A204.1 (cell line): Measurements from ENCODE around the gene IL13RA1.
"Not testable (repeated sequence)": the region's sequence is repeated elsewhere in the genome, so short reads cannot be mapped to it uniquely, and the experiment has no call there.

Experiments used
- FAIRE-seq: peaks from 2 replicates; lab custom pipeline; 2012; peaks lifted over from hg19 to GRCh38; lab: Jason Lieb, UNC

IL13RA1 gene

DNA sequence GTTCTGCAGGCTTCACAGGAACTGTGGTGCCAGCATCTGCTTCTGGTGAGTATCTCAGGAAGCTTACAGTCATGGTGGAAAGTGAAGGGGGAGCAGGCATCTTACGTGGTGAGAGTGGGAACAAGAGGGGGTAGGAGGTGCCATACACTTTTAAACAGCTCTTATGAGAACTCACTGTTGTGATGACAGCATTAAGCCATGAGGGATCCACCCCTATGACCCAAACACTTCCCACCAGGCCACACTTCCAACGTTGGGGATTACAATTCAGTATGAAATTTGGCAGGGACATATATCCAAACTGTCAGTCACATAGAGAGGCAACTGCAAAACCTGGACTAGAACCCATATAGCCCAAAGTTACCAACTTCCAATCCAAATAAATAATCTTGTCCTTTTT, 53.1 kb downstream of the IL13RA1 start:
- FAIRE-seq: no peak

DNA sequence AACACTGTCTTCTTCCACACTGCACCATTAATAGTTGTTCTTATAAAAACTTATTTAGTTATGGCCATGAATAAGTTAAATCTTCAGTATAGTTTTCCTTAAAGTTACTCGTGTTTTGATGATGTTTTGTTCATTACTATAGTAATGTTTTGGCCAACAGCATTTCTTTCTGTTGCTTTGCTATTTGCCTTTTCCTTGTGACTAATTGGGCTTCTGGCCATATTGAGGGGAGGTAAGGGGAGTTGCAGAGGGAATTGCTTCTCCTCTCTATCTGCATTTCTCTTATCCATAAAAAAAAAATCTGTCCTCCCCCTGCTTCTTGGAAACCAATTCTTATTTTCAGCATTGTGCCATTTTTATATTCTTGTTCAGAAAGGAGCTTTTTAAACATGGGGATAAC, 53.5 kb downstream of the IL13RA1 start:
- FAIRE-seq: no peak

- FAIRE-seq: no peak
Measured at GRCh38 chrX:118795528-118796280, 68.3 kb downstream of the IL13RA1 start.

DNA sequence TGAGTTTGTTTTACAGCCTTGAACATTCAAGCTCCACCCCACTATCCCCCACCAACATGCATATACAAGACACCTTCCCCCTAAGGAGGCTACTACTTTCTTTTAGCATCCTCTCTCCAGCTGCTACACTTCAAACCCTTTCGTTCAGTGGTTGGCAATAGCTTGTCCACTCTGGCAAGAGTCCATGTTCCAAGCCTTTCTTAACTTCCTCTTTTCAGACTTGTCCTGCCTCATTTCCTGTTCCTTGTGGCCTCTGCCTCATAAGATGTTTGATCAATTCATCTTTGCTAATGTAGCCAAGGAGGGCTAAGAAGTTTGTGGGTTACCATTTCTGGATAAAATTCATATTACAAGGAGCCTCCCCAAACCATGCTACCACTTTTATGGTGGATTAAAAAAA, 75.5 kb downstream of the IL13RA1 start:
- no peak for FAIRE-seq

DNA sequence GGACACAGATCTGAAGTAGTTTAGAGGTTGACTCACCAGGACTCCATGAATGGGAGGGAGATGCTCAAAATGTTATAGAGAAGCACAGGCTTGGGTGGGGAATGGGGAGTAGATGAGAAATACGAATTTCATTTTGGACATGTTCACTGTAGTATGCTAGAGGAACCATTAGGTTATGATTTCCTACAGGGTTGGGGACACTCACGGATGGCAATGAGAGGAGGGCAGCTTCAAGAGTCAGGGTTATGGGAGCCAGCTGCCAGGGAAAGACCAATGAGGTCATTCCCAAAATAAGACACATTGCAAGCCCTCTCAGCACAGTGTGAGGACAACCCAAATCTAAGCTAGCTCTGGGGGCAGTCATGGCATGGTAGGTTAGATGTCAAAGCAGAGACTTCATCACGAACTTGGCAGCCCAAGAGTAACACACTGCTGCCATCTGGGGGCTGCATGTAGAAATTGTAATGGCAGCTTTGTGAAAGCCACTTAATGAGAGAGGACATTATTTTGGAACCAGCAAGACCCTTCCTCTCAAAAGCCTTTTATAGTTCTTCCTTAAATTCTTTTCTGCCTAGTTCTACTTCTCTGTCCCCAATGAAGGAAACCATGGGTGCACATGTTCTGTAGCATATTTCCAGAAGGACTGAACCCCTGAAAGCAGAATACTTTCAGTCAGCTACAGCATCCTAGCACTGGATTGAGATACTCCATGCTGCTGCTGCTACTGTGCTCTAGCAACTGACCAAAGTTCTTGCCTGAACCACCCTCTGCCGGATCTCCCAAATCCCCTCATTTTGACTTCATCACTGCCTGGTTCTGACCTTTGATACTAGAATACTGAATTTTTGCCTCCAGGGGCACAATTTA, 80.0 kb downstream of the IL13RA1 start:
- FAIRE-seq: peak; percentile 49

- not testable (repeated sequence) for FAIRE-seq
Measured at GRCh38 chrX:118817257-118817656, 89.9 kb downstream of the IL13RA1 start.

DNA sequence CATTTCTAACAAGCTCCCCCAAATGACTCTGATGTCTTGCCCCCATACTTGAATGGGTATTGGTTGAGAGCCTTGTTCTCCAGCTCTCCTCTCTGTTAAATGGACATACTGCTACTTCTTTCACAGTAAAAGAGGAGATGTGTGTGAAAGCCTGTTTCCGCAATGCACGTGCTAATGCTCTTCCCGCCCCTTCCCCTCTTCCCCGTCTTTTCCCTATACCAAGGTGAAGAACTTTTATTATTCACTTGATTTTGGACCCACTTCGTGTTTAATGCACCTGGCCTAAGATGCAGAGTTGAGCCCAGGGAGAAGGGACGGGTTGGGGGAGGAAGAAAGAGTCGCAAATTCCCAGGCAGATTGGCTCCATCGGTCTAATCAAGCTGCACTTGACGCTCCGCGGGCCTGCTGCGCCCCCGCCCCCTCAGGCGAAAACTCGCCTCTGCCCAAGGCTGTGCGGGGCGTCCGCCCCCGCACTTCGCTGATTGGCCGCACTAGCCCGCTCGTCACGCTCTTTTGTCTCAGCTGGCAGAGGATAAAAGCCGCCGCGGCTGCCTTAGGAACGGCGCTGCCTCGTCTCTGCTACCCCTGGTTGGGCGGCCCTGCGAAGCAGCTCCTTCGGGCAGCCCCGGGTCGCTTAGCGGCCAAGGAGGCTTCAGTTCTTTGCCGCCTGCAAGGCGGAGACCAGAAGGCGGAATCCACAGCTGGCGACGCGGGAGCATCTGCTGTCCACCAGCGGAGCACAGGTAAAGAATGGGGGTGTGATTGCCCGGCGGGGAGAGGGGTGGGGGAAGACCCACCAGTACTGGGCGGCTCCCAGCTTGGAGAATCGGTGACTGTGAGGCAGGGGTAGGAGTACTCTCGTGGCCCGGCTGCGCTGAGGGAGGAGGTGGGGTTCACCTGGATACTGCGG, 96.1 kb downstream of the IL13RA1 start, which contains the start of gene ZCCHC12:
TSS of gene ZCCHC12 (plus strand) at position 562 of the 910 bp plus-strand sequence. CDS start 1,421 bp downstream, outside the sequence.
- no peak for FAIRE-seq

DNA sequence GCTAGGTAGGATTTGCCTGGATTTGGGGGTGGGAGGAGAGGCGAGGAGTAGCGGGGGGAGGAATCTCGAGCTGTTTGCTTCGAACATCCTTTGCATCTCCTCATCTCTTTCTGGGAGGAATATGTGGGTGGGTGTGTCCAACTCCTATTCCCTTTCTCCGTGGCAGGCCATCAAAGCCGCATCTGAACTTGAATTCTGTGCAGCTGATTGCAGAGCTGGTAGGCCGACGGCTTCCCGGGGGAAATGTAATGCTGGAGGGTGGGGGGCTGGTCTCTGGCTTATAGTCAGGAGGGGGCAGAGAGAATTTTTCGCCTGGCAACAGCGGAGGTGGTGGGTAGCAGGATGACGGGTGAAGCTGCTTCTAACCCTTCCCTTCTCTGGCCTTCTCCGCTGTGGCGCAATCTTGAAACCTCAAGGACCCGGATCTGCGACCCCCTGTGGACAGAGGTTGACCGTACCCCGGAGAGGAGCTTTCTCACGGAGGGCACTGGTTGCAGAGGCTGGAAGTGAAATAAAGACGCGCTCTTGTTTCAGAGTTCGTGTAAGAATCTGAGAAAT, 96.8 kb downstream of the IL13RA1 start:
- FAIRE-seq: no peak

GRCh38 chrX:118825227-118825626, 97.8 kb downstream of the IL13RA1 start:
- no peak for FAIRE-seq

- FAIRE-seq: no peak
Measured at GRCh38 chrX:118839334-118839958, 112.0 kb downstream of the IL13RA1 start.
